KMS-11 (cell line): ENCODE results near the gene ADGRB2.

Experiments
- H2AFZ ChIP-seq: fragments of 200-600 bp; sonication (generic); 2 replicates; pipeline ENCODE4 v1.6.1; 2016; ENCODE audit warnings: antibody characterized with exemption, mixed run types, low read depth
- H3K27ac ChIP-seq: fragments of 200-600 bp; sonication (generic); 2 replicates; pipeline ENCODE4 v1.6.1; 2016; ENCODE audit warnings: mild to moderate bottlenecking, mixed run types
- H3K27me3 ChIP-seq: fragments of 200-600 bp; sonication (generic); 2 replicates; pipeline ENCODE4 v1.6.1; 2017; ENCODE audit warnings: mild to moderate bottlenecking, low read depth, mixed run types, moderate library complexity; ENCODE audit not compliant: insufficient read depth
- H3K36me3 ChIP-seq: fragments of 200-600 bp; sonication (generic); 2 replicates; pipeline ENCODE4 v1.6.1; 2017; ENCODE audit warnings: mild to moderate bottlenecking, mixed run types; ENCODE audit not compliant: insufficient read depth
- H3K4me1 ChIP-seq: fragments of 200-600 bp; sonication (generic); 2 replicates; pipeline ENCODE4 v1.6.1; 2016; ENCODE audit warnings: mild to moderate bottlenecking, low read depth, mixed run types; ENCODE audit not compliant: poor library complexity, severe bottlenecking
- H3K4me2 ChIP-seq: fragments of 200-600 bp; sonication (generic); 2 replicates; pipeline ENCODE4 v1.7.0; 2016; ENCODE audit warnings: mild to moderate bottlenecking, mixed run types
- H3K4me3 ChIP-seq: fragments of 200-600 bp; sonication (generic); IDR thresholded peaks from 2 replicates; pipeline ENCODE4 v1.6.1; 2017; ENCODE audit warnings: low read depth, low read length, mixed read lengths; ENCODE audit not compliant: insufficient read depth
- H3K79me2 ChIP-seq: fragments of 200-600 bp; sonication (generic); 2 replicates; pipeline ENCODE4 v1.6.1; 2016; ENCODE audit warnings: low read depth, mixed run types; ENCODE audit not compliant: insufficient read depth
- H3K9ac ChIP-seq: fragments of 200-600 bp; sonication (generic); 2 replicates; pipeline ENCODE4 v1.6.1; 2016; ENCODE audit warnings: mild to moderate bottlenecking, mixed run types
- H4K20me1 ChIP-seq: fragments of 200-600 bp; sonication (generic); 2 replicates; pipeline ENCODE4 v1.6.1; 2016; ENCODE audit warnings: mild to moderate bottlenecking, mixed run types; ENCODE audit not compliant: insufficient read depth
- CTCF ChIP-seq: fragments of 200-600 bp; sonication (generic); conservative IDR thresholded peaks from 2 replicates; pipeline ENCODE4 v1.6.1; 2017; ENCODE audit warnings: low read depth, mild to moderate bottlenecking, antibody characterized with exemption, low read length, moderate library complexity, mixed read lengths

ADGRB2 gene

GRCh38 chr1:31763671-31764311 is 349 bp downstream of the ADGRB2 start:
- H3K27me3 ChIP-seq = peaks cover 41% of the 10 kb centered on the region
- peak overlapping the region; percentile 96 for H3K4me2 ChIP-seq
- H3K9ac ChIP-seq = no peak overlapping the region
- H3K4me3 ChIP-seq = no peak overlapping the region
- no peak overlapping the region for H3K27ac ChIP-seq
- H3K4me1 ChIP-seq = peaks cover 12% of the 10 kb centered on the region
- H3K79me2 ChIP-seq = no peaks in the 10 kb centered on the region
- TF ChIP-seq CTCF = no peak
- no peaks in the 10 kb centered on the region for H3K36me3 ChIP-seq
- H4K20me1 ChIP-seq = no peaks in the 10 kb centered on the region
- peak overlapping the region; percentile 71; the same call in 1 of the 2 replicates for H2AFZ ChIP-seq

GRCh38 chr1:31762726-31763670 is 1.1 kb downstream of the ADGRB2 start:
- H3K27me3 ChIP-seq = peaks cover 36% of the 10 kb centered on the region
- peak overlapping the region; percentile 96 for H3K4me2 ChIP-seq
- H3K4me3 ChIP-seq = peak overlapping the region; percentile 43
- H3K4me1 ChIP-seq = peaks cover 12% of the 10 kb centered on the region
- no peak overlapping the region for H3K9ac ChIP-seq
- no peak overlapping the region for H3K27ac ChIP-seq
- no peaks in the 10 kb centered on the region for H4K20me1 ChIP-seq
- peak overlapping the region; percentile 71; the same call in 1 of the 2 replicates for H2AFZ ChIP-seq
- H3K36me3 ChIP-seq = no peaks in the 10 kb centered on the region
- TF ChIP-seq CTCF = peak; percentile 68
- no peaks in the 10 kb centered on the region for H3K79me2 ChIP-seq

GRCh38 chr1:31762323-31762722 is 1.8 kb downstream of the ADGRB2 start:
- peaks cover 36% of the 10 kb centered on the region for H3K27me3 ChIP-seq
- no peaks in the 10 kb centered on the region for H3K36me3 ChIP-seq
- peak overlapping the region; percentile 43 for H3K4me3 ChIP-seq
- peaks cover 12% of the 10 kb centered on the region for H3K4me1 ChIP-seq
- no peak overlapping the region for H3K27ac ChIP-seq
- peak overlapping the region; percentile 96 for H3K4me2 ChIP-seq
- no peaks in the 10 kb centered on the region for H3K79me2 ChIP-seq
- no peak overlapping the region for H2AFZ ChIP-seq
- TF ChIP-seq CTCF = no peak
- no peaks in the 10 kb centered on the region for H4K20me1 ChIP-seq
- no peak overlapping the region for H3K9ac ChIP-seq

- H2AFZ ChIP-seq = no peak overlapping the region
- no peak overlapping the region for H3K9ac ChIP-seq
- H3K4me3 ChIP-seq = no peak overlapping the region
- no peak overlapping the region for H3K4me2 ChIP-seq
- TF ChIP-seq CTCF = no peak
- peaks cover 12% of the 10 kb centered on the region for H3K4me1 ChIP-seq
- H3K36me3 ChIP-seq = no peaks in the 10 kb centered on the region
- H3K27ac ChIP-seq = no peak overlapping the region
- H4K20me1 ChIP-seq = no peaks in the 10 kb centered on the region
- peaks cover 36% of the 10 kb centered on the region for H3K27me3 ChIP-seq
- no peaks in the 10 kb centered on the region for H3K79me2 ChIP-seq
Measured at GRCh38 chr1:31761883-31762282, 2.3 kb downstream of the ADGRB2 start.
